ENCODE results near the gene HLCS.

HLCS gene

DNA sequence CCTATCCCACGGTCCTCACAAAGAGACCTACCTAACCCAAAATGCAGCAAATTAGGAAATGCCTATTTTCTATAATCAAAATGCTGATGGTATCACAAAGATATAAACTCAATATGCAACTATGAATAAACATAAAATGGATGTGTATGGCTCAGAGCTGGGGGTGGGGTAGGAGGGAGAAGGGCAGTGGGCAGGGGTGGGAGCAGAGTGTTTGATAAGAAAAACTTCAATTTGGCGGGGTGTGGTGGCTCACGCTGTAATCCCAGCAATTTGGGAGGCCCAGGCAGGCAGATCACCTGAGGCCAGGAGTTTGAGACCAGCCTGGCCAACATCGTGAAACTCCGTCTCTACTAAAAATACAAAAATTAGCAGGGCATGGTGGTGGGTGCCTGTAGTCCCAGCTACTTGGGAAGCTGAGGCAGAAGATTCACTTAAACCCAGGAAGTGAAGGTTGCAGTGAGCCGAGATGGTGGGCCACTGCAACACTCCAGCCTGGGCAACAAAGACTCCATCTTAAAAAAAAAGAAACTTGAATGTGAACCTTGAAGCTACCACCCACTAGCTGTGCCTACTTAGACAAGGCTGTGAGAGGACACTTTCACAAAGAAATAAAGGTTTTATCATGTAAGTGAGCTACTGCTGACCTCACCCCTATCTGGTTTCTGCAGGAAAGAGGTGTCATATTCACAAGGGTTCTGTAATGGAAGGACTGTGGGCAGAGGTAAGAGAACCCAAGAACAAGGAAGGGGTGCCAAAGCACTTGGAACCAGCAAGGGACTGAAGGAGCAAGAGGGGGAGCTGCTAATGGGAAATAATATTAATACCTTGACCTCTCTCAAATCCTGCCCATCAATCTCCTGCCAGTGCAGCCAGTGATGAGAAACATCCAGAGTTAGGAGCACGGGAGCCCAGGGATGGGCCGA lies 53.0 kb downstream of the HLCS start:
- DNase-seq: no peak

- DNase-seq: no peak
Measured at GRCh38 chr21:36910581-36911307, 55.7 kb downstream of the HLCS start.

DNA sequence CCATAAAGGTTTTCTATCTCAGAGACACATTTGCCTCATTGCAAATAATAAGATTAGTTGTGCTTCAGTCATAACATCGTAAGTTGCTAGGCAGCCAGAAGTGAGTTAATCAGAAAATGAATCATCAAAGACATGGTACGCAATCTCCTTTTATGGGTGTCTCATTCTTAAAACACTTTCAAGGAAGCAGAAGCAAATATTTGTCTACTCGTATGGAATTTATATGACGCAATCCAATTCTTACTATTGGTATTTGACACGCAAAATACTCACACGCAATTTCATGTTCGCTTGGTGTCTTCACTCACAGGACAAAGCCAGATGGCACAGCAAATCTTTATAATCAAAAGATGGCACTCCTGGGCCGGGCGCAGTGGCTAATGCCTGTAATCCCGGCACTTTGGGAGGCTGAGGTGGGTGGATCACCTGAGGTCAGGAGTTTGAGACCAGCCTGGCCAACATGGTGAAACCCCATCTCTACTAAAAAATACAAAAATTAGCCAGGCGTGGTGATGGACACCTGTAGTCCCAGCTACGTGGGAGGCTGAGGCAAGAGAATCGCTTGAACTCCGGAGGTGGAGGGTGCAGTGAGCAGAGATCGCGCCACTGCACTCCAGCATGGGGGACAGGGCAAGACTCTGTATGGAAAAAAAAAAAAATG lies 56.4 kb downstream of the HLCS start:
- DNase-seq: no peak

DNA sequence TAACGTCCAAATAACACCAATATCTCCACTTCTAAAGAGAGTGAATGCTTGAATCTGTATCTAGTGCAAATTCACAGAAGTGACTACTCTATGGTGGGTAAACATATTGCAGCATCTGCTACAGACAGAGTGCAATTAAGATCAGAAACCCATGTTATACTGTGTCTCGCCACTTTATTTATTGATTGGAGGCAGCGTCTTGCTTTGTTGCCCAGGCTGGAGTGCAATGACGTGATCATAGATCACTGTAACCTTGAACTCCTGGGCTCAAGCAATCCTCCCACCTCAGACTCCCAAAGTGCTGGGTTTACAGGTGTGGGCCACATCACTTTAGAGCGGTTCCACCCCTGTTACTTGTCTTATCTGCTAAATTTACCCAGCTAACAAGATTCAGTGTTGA lies 57.0 kb downstream of the HLCS start:
- no peak for DNase-seq

DNA sequence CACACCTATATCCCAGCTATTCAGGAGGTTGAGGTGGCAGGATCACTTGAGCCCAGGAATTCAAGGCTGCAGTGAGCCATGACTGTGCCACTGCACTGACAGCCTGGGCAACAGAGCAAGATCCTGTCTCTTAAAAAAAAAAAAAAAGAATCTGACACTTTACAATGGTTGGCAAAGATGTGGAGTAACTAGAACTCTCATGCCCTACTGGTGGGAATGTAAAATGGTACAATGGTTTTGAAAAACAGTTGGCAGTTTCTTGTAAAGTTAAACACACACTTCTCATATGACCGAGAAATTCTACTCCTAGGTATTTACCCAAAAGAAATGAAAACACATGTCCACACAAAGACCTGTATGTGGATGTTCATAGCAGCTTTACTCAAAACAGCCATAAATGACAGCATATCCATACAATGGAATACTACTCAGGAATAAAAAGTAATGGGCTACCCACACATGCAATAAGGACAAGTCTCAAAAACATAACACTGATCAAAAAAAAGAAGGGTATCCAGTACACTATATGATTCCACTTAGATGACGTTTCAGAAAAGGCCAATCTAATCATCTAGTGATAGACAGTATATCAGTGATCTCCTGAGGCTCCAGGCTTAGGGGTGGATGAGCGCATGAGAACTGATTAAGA lies 58.1 kb downstream of the HLCS start:
- DNase-seq: no peak

DNA sequence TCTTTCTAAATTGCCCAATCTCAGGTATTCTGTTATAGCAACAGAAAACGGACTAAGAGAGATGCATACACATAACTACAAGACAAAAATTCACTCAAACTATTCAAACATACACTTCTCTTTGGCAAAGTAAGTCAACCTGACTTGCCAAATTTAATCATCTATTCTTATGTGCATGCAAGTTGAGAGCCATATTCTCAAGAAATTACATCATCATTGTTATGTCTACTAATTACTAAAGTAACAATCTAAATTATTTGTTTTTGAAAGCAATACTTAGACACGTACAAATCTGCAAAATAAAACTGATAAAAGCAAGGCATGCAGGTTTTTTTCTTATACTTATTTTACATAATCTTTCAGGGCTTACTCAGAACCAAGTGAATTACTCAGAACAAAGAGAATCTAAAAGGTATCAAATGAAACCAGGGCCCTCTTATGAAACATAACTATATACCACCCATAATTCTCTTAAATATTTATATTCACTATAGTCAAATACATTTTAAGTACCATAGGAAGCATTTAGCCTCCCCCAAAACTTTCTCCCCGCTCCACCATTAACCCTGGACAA lies 62.3 kb downstream of the HLCS start:
- DNase-seq: no peak

GRCh38 chr21:36902793-36903192 lies 63.7 kb downstream of the HLCS start:
- DNase-seq: no peak

GRCh38 chr21:36902331-36902730 lies 64.1 kb downstream of the HLCS start:
- no peak for DNase-seq

GRCh38 chr21:36901575-36901974 lies 64.9 kb downstream of the HLCS start:
- no peak for DNase-seq

- DNase-seq: no peak
Measured at GRCh38 chr21:36893581-36893980, 72.9 kb downstream of the HLCS start.

DNA sequence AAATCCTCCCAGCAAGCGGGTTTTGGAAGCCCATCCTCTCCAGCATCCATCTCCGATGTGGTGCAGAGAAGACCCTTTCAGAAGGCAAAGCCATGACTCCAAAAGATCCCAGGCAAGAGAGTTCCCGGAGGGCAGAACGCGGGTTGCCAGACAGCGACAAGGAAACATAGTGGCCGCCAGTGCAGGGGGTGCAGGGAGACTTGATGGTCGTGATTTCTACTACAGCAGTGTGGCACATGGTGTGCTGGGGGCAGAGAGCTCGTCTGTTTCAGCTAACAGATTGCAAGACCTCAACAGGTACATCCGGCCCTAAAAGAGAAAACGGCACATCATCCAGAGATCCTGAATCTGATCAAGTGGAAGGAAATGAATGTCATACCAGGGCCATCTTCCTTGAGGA lies 74.3 kb downstream of the HLCS start:
- DNase-seq: no peak

GRCh38 chr21:36891692-36892091 lies 74.8 kb downstream of the HLCS start:
- DNase-seq: no peak

GRCh38 chr21:36891121-36891520 lies 75.3 kb downstream of the HLCS start:
- DNase-seq: no peak

- DNase-seq: no peak
Measured at GRCh38 chr21:36890086-36890485, 76.4 kb downstream of the HLCS start.

GRCh38 chr21:36889401-36889800 lies 77.1 kb downstream of the HLCS start:
- no peak for DNase-seq

DNA sequence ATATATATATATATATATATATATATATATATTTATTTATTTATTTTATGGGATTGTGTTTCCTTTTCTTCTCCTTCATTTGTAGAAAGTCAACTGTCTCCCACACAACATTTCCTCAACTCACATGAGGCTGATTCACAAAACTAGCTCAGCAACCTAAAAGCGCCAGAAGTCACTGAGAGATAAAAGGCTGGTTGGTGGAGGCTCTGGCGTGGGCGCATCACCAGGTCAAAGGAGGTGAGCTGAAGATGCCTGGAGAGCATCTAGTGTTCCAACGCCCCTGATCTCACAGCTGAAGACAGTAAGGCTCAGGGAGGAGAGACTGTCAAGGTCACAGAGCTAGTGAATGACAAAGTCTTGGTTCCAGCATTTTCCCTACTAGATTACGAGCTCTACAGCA lies 78.0 kb downstream of the HLCS start:
- DNase-seq: no peak

DNA sequence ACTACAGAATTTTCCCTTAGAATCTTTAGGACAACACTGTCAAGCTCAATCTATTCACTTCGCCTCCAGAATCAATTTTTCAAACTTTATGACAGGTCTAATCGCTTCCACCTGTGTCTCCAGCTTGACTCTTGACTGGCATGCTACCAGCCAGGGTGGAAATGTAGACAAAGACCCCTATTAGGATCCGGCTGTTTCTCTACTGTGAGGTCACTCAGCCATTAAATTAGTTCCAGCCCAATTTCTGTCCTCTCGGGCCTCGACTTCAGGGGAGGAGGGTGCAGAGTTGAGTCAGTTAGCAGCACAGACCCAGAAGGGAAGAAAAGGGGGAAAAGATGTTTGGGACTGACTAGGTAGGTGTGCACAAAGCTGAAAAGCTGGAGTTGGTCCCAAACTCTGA lies 78.5 kb downstream of the HLCS start:
- no peak for DNase-seq

- DNase-seq: no peak
Measured at GRCh38 chr21:36883532-36884486, 82.7 kb downstream of the HLCS start.

DNA sequence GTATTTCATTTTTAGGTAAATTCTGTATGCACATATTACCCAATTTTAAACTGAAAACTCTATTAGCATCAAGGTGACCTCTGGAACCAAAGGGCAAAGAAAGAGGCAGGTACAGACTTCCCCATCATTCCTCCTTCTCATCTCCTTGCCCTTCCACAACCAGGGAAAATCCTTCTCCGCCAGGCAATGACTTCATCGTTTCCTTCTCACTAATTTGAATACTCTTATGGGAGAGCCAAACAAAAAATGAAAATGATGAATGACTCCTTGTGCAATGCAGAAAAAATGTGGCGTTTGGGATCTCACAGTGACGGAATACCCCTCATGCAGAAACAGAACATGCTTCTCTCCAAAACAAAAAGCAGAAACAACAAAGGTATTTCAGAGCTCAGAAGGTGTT lies 83.7 kb downstream of the HLCS start:
- no peak for DNase-seq

GRCh38 chr21:36881228-36881627 lies 85.2 kb downstream of the HLCS start:
- no peak for DNase-seq

GRCh38 chr21:36879827-36880226 lies 86.6 kb downstream of the HLCS start:
- DNase-seq: no peak

DNA sequence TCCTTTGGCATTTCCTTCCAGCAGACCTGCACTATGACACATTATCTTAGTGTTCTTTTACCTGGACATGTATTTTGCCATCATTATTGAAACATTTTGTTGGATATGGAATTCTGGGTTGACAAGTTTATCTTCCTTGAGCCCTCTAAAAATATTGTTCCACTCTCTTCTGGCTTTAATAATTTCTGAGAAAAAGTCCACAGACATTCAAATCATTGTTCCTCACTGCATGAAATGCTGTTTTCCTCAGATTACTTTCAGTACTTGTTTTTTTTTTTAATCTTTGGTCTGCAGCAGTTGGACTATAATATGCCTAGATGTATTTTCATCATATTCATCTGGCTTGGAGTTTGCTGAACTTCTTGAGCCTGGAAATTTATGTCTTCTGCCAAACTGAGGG lies 88.7 kb downstream of the HLCS start:
- no peak for DNase-seq
